ENCODE measurements around the gene DDX41. TPM values are rescaled to one million over a fixed set of nuclear protein-coding genes. Genes with fewer than 3 reads are reported as not detected.

DDX41 gene
- total RNA-seq, 4 donors from 2014 or later: 85.3 to 139 (median 105) TPM

- H3K27ac ChIP-seq: peak overlapping the region in 1 of 4 donors; percentile 8
These were observed 31.7 kb downstream of the DDX41 start for GRCh38 chr5:177484902-177485549.

GRCh38 chr5:177483994-177484901 is 32.5 kb downstream of the DDX41 start:
- H3K36me3 ChIP-seq: peaks cover 0 to 77% (median 0%) of the 10 kb centered on the region in 3 donors
- no peaks in the 10 kb centered on the region for H3K9me3 ChIP-seq
- H3K27me3 ChIP-seq: no peaks in the 10 kb centered on the region
- H3K27ac ChIP-seq: peak overlapping the region in 2 of 4 donors; percentile 8 to 10
- WGBS, 2 donors: 78 to 81% methylated on average over 14 to 22 of the region's 22 CpGs
- peaks cover 0 to 45% (median 5%) of the 10 kb centered on the region in 4 donors for H3K4me1 ChIP-seq
- no peak overlapping the region for H3K4me3 ChIP-seq
- TF ChIP-seq POLR2A (IDR thresholded peaks at IDR 0.05) (no peak), EP300 (IDR thresholded peaks at IDR 0.05) (no peak), CTCF (IDR thresholded peaks at IDR 0.05) (no peak)
- no peak for DNase-seq (ENCODE audit: low spot score in 2 of 2)

More at GRCh38 chr5:177484902-177485549, 31.7 kb downstream of the DDX41 start:
- no peak for TF ChIP-seq CTCF (IDR thresholded peaks at IDR 0.05)
- no peak for TF ChIP-seq POLR2A (IDR thresholded peaks at IDR 0.05)
- no peak for TF ChIP-seq EP300 (IDR thresholded peaks at IDR 0.05)
- no peak overlapping the region for H3K4me3 ChIP-seq
- H3K4me1 ChIP-seq: peaks cover 0 to 45% (median 1%) of the 10 kb centered on the region in 4 donors
- no peak for DNase-seq (ENCODE audit: low spot score in 2 of 2)
- no peaks in the 10 kb centered on the region for H3K9me3 ChIP-seq
- H3K36me3 ChIP-seq: peaks cover 0 to 85% (median 0%) of the 10 kb centered on the region in 3 donors
- H3K27me3 ChIP-seq: no peaks in the 10 kb centered on the region
- 45 to 67% methylated on average over 9 to 13 of the region's 13 CpGs for WGBS, 2 donors

- WGBS, 2 donors: 91 to 95% methylated on average over 8 of the region's 9 CpGs
- Histone ChIP-seq H3K4me3 (no peak overlapping the region), H3K4me1 (peaks cover 0 to 54% (median 14%) of the 10 kb centered on the region in 4 donors), H3K27me3 (no peaks in the 10 kb centered on the region), H3K27ac (no peak overlapping the region), H3K9me3 (no peaks in the 10 kb centered on the region), H3K36me3 (peaks cover 0 to 65% (median 0%) of the 10 kb centered on the region in 3 donors)
- TF ChIP-seq POLR2A (IDR thresholded peaks at IDR 0.05) (no peak), CTCF (IDR thresholded peaks at IDR 0.05) (no peak), EP300 (IDR thresholded peaks at IDR 0.05) (no peak)
- no peak for DNase-seq (ENCODE audit: low spot score in 2 of 2)
These were observed 33.7 kb downstream of the DDX41 start for GRCh38 chr5:177483042-177483441.

- H3K9me3 ChIP-seq: no peaks in the 10 kb centered on the region
- H3K27me3 ChIP-seq: no peaks in the 10 kb centered on the region
- no peak overlapping the region for H3K4me3 ChIP-seq
- 84 to 88% methylated on average over 10 of the region's 10 CpGs for WGBS, 2 donors
- H3K36me3 ChIP-seq: peaks cover 0 to 58% (median 0%) of the 10 kb centered on the region in 3 donors
- DNase-seq (ENCODE audit: low spot score in 2 of 2): no peak
- TF ChIP-seq CTCF (IDR thresholded peaks at IDR 0.05) (no peak), EP300 (IDR thresholded peaks at IDR 0.05) (no peak), POLR2A (IDR thresholded peaks at IDR 0.05) (no peak)
- H3K4me1 ChIP-seq: peaks cover 0 to 60% (median 14%) of the 10 kb centered on the region in 4 donors
- no peak overlapping the region for H3K27ac ChIP-seq
These were observed 34.4 kb downstream of the DDX41 start for GRCh38 chr5:177482359-177482795.

Data from tibial nerve (tissue), 4 donors.